ENCODE measurements around the gene HAO2. TPM values are rescaled to one million over a fixed set of nuclear protein-coding genes. Genes with fewer than 3 reads are reported as not detected.

The HAO2 gene
- total and polyA plus RNA-seq, 2 experiments from 2014 or later = not detected

- Histone ChIP-seq H2AFZ (peak overlapping the region; percentile 83; the same call in 1 of the 2 replicates), H3K4me1 (ENCODE audit: insufficient read depth) (peaks cover 11% of the 10 kb centered on the region), H3K4me3 (no peak overlapping the region), H3K36me3 (ENCODE audit: insufficient read depth) (no peaks in the 10 kb centered on the region), H3K4me2 (no peak overlapping the region), H3K9me2 (ENCODE audit: insufficient read depth) (peaks cover 5% of the 10 kb centered on the region; the same call in 1 of the 2 replicates), H4K20me1 (replicated peaks; ENCODE audit: insufficient read depth) (no peaks in the 10 kb centered on the region), H3K27me3 (ENCODE audit: insufficient read depth) (no peaks in the 10 kb centered on the region), H3K79me2 (replicated peaks; ENCODE audit: insufficient read depth) (no peaks in the 10 kb centered on the region), H3K27ac (ENCODE audit: low read depth) (no peak overlapping the region), H3F3A (replicated peaks; ENCODE audit: low read depth) (no peaks in the 10 kb centered on the region)
- H3K4me3 Mint-ChIP-seq = no peak overlapping the region
- no peak overlapping the region for H3K27ac Mint-ChIP-seq
- no peaks in the 10 kb centered on the region for H3K36me3 Mint-ChIP-seq (ENCODE audit: low read depth)
- H3K9me3 Mint-ChIP-seq = no peaks in the 10 kb centered on the region
- H3K4me1 Mint-ChIP-seq = peaks cover 31% of the 10 kb centered on the region
- peak; percentile 79 for DNase-seq (ENCODE audit: low spot score)
- TF ChIP-seq CTCF (conservative IDR thresholded peaks at IDR 0.05; ENCODE audit: low read depth in 2 of 2) (peak; percentile 88 to 100), ETS1 (IDR thresholded peaks at IDR 0.05) (no peak)
- ATAC-seq = peak; percentile 78
- H3K27me3 Mint-ChIP-seq (ENCODE audit: insufficient read depth, low read depth, poor library complexity) = no peaks in the 10 kb centered on the region
Measured at GRCh38 chr1:119367432-119368124, 1.0 kb upstream of the HAO2 start.

GRCh38 chr1:119370748-119371147, 2.2 kb downstream of the HAO2 start:
- no peak for DNase-seq (ENCODE audit: low spot score)
- ATAC-seq = no peak
- Histone ChIP-seq H3K4me3 (no peak overlapping the region), H4K20me1 (replicated peaks; ENCODE audit: insufficient read depth) (no peaks in the 10 kb centered on the region), H3K27me3 (ENCODE audit: insufficient read depth) (no peaks in the 10 kb centered on the region), H2AFZ (no peak overlapping the region), H3K79me2 (replicated peaks; ENCODE audit: insufficient read depth) (no peaks in the 10 kb centered on the region), H3K27ac (ENCODE audit: low read depth) (no peak overlapping the region), H3K9me2 (ENCODE audit: insufficient read depth) (no peaks in the 10 kb centered on the region), H3K4me1 (ENCODE audit: insufficient read depth) (peaks cover 11% of the 10 kb centered on the region), H3K36me3 (ENCODE audit: insufficient read depth) (no peaks in the 10 kb centered on the region), H3K4me2 (no peak overlapping the region), H3F3A (replicated peaks; ENCODE audit: low read depth) (no peaks in the 10 kb centered on the region)
- H3K4me3 Mint-ChIP-seq = no peak overlapping the region
- H3K4me1 Mint-ChIP-seq = peaks cover 25% of the 10 kb centered on the region
- H3K9me3 Mint-ChIP-seq = no peaks in the 10 kb centered on the region
- no peak overlapping the region for H3K27ac Mint-ChIP-seq
- no peaks in the 10 kb centered on the region for H3K27me3 Mint-ChIP-seq (ENCODE audit: insufficient read depth, low read depth, poor library complexity)
- no peaks in the 10 kb centered on the region for H3K36me3 Mint-ChIP-seq (ENCODE audit: low read depth)
- TF ChIP-seq EZH2phosphoT487 (IDR thresholded peaks at IDR 0.05; ENCODE audit: unreplicated experiment) (no peak), ZNF114 (CRISPR knock-in tag; IDR thresholded peaks at IDR 0.05) (no peak), REST (IDR thresholded peaks at IDR 0.05; ENCODE audit: unreplicated experiment) (no peak), ZNF462 (CRISPR knock-in tag; IDR thresholded peaks at IDR 0.05) (no peak), EZH2 (IDR thresholded peaks at IDR 0.05; ENCODE audit: low read depth, unreplicated experiment) (no peak), NANOG (IDR thresholded peaks at IDR 0.05; ENCODE audit: borderline replicate concordance) (no peak)
